HG03354 (cell line): ENCODE data around the gene SLC47A1.

Experiments
- ATAC-seq: cut with Tn5 transposase; IDR thresholded peaks from one replicate; pipeline ENCODE4 v1.9.1; 2021; ENCODE audit warnings: mild to moderate bottlenecking; ENCODE audit not compliant: unreplicated experiment, poor library complexity, severe bottlenecking

The SLC47A1 gene

DNA sequence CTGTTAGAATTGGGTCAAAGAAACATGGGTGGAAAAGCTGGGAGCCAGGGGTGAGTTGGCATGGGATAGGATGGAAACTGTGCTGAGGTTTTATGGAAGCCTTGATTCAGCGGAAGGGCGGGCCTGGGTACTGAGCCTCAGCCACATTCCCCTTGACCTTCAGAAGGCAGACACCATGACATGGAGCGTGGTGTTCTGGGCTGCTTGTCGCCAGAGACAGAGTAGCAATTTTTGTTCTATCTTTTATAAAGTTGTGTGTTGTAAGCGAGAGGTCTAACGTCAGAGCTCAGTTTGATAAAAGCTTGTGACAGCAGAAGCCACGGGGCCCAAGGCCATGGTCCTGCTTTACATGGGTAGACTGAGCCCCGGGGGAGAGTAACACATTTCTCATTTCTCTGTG lies 50.2 kb downstream of the SLC47A1 start:
- no peak for ATAC-seq

GRCh38 chr17:19590451-19590850 lies 56.8 kb downstream of the SLC47A1 start:
- ATAC-seq = no peak

GRCh38 chr17:19590912-19591551 lies 57.4 kb downstream of the SLC47A1 start:
- no peak for ATAC-seq

GRCh38 chr17:19592316-19592715 lies 58.7 kb downstream of the SLC47A1 start:
- no peak for ATAC-seq

GRCh38 chr17:19596869-19597268 lies 63.2 kb downstream of the SLC47A1 start:
- ATAC-seq = no peak

- no peak for ATAC-seq
Measured at GRCh38 chr17:19610311-19610710, 76.7 kb downstream of the SLC47A1 start.

- ATAC-seq = no peak
Measured at GRCh38 chr17:19610879-19611278, 77.2 kb downstream of the SLC47A1 start.

- ATAC-seq = no peak
Measured at GRCh38 chr17:19613979-19614378, 80.3 kb downstream of the SLC47A1 start.

DNA sequence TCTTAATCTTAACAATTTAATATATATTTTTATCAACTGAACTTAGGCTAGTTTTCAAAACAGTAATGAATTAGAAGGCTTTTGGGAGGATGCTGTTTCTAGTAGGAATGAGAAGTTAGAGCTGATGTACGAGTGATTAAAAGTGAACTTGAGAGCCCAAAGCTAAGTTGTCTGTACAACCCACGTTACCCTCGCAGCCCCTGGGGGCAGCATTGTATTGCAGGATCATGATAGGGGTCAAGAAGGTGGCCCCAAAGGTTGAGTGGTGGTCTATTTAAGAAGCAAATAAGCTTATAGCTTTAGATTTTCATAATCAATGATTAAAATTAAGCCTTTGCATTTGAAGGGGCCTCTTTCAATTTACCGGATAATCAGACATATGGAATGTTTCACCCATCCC lies 81.2 kb downstream of the SLC47A1 start:
- no peak for ATAC-seq

GRCh38 chr17:19618015-19618414 lies 84.4 kb downstream of the SLC47A1 start:
- no peak for ATAC-seq

DNA sequence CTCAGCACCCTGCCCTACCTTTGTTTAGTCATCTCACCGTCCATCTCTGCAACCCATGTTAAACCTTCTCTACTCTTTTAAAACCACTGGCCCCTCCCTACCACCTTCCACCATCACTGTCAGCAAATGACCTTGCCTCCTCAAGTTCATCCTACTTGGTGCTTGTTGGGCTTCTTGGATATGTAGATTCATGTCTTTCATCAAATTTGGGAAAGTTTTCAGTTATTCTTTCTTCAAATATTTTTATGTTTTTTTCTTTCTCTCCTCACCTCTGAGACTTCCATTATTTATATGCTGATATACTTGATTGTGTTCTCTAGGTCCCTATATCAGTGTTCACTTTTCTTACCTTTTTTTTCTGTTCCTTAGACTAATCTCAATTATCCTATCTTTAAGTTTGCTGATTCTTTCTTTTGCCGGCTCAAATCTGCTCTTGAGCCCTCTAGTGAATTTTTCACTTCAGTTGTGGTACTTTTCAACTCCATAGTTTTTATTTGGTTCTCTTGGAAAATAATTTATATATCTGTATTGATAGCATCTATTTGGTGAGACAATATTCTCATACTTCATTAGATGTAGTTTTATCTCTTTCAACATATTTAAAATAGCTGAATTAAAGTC lies 86.2 kb downstream of the SLC47A1 start:
- no peak for ATAC-seq

GRCh38 chr17:19621697-19622096 lies 88.0 kb downstream of the SLC47A1 start:
- no peak for ATAC-seq

GRCh38 chr17:19626079-19626478 lies 92.4 kb downstream of the SLC47A1 start:
- no peak for ATAC-seq
